Measurements from ENCODE around the gene MIPOL1.

Gene MIPOL1

GRCh38 chr14:37406095-37406494 is 208.4 kb downstream of the MIPOL1 start:
- Histone ChIP-seq H3K36me3 (replicated peaks in 1 of 2; ENCODE audit: control insufficient read depth in 2 of 2, insufficient read depth in 2 of 2, low read length in 2 of 2) (no peaks in the 10 kb centered on the region), H3K9me3 (replicated peaks in 1 of 2; ENCODE audit: control insufficient read depth in 2 of 2, insufficient read depth in 1 of 2, low read depth in 1 of 2, low read length in 2 of 2) (no peaks in the 10 kb centered on the region), H3K18ac (ENCODE audit: low read length) (no peak overlapping the region), H3K27ac (replicated peaks; ENCODE audit: low read length) (no peak overlapping the region), H3K4ac (ENCODE audit: low read length) (no peak overlapping the region), H2AK5ac (ENCODE audit: low read depth, low read length) (no peak overlapping the region), H3K14ac (ENCODE audit: low read length) (no peak overlapping the region), H3K9ac (ENCODE audit: low read depth, low read length, poor library complexity) (no peak overlapping the region), H3K4me3 (ENCODE audit: low read length in 2 of 2) (no peak overlapping the region), H2AFZ (ENCODE audit: low read length) (no peak overlapping the region), H3K79me1 (ENCODE audit: low read depth, low read length) (no peaks in the 10 kb centered on the region), H2BK15ac (ENCODE audit: low read length) (no peak overlapping the region), H3K4me2 (ENCODE audit: insufficient read depth, low read length, poor library complexity, severe bottlenecking) (no peak overlapping the region), H4K91ac (ENCODE audit: low read depth, low read length, poor library complexity) (no peak overlapping the region), H2BK120ac (ENCODE audit: low read depth, low read length) (no peak overlapping the region), H2BK12ac (ENCODE audit: low read length) (no peak overlapping the region), H3K27me3 (ENCODE audit: control insufficient read depth in 3 of 3, insufficient read depth in 3 of 3, low read depth in 1 of 3, low read length in 3 of 3) (no peaks in the 10 kb centered on the region), H3K23ac (ENCODE audit: low read depth, low read length, poor library complexity) (no peak overlapping the region), H4K8ac (ENCODE audit: low read depth, low read length) (no peak overlapping the region), H2BK5ac (ENCODE audit: low read length) (no peak overlapping the region), H3K4me1 (ENCODE audit: control insufficient read depth in 2 of 2, insufficient read depth in 1 of 2, low read depth in 1 of 2, low read length in 2 of 2) (peaks cover 4 to 5% of the 10 kb centered on the region in 2 donors)
- DNase-seq (ENCODE audit: low spot score): no peak
- WGBS, 2 donors (ENCODE audit: extremely low coverage in 2 of 2, insufficient read length in 2 of 2, insufficient replicate concordance in 1 of 2): no CpG with 5 or more reads among the region's 2 CpGs

GRCh38 chr14:37411079-37411735 is 213.5 kb downstream of the MIPOL1 start:
- Histone ChIP-seq H2BK5ac (ENCODE audit: low read length) (no peak overlapping the region), H2BK120ac (ENCODE audit: low read depth, low read length) (no peak overlapping the region)

DNA sequence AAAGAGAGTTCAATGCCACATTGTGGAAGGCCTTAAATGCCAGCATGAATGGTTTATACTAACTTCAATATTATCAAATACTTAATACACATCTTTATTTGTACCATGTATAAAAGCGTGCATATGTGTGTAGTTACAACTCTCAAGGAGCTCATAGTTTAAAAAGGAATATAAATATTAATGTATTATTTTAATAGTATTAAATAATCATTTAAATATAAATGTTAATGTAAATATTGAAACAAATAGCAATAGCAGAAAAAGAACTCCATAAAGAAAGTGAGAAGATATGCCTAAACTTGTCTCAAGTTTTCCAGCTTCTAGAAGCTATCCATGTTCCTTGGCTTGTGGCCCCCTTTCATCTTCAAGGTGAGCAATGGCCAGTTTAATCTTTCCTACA is 215.3 kb downstream of the MIPOL1 start:
- Histone ChIP-seq H3K79me1 (ENCODE audit: low read depth, low read length) (no peaks in the 10 kb centered on the region), H2AFZ (ENCODE audit: low read length) (no peak overlapping the region), H3K27me3 (ENCODE audit: control insufficient read depth in 3 of 3, insufficient read depth in 3 of 3, low read depth in 1 of 3, low read length in 3 of 3) (no peaks in the 10 kb centered on the region), H3K14ac (ENCODE audit: low read length) (no peak overlapping the region), H4K8ac (ENCODE audit: low read depth, low read length) (no peak overlapping the region), H3K18ac (ENCODE audit: low read length) (no peak overlapping the region), H3K4me3 (ENCODE audit: low read length in 2 of 2) (no peak overlapping the region), H2AK5ac (ENCODE audit: low read depth, low read length) (no peak overlapping the region), H2BK120ac (ENCODE audit: low read depth, low read length) (no peak overlapping the region), H4K91ac (ENCODE audit: low read depth, low read length, poor library complexity) (no peak overlapping the region), H3K36me3 (replicated peaks in 1 of 2; ENCODE audit: control insufficient read depth in 2 of 2, insufficient read depth in 2 of 2, low read length in 2 of 2) (no peaks in the 10 kb centered on the region), H2BK12ac (ENCODE audit: low read length) (no peak overlapping the region), H3K27ac (replicated peaks; ENCODE audit: low read length) (no peak overlapping the region), H3K4me2 (ENCODE audit: insufficient read depth, low read length, poor library complexity, severe bottlenecking) (no peak overlapping the region), H3K23ac (ENCODE audit: low read depth, low read length, poor library complexity) (no peak overlapping the region), H3K4me1 (ENCODE audit: control insufficient read depth in 2 of 2, insufficient read depth in 1 of 2, low read depth in 1 of 2, low read length in 2 of 2) (no peaks in the 10 kb centered on the region), H3K9ac (ENCODE audit: low read depth, low read length, poor library complexity) (no peak overlapping the region), H3K4ac (ENCODE audit: low read length) (no peak overlapping the region), H2BK15ac (ENCODE audit: low read length) (no peak overlapping the region), H2BK5ac (ENCODE audit: low read length) (no peak overlapping the region), H3K9me3 (replicated peaks in 1 of 2; ENCODE audit: control insufficient read depth in 2 of 2, insufficient read depth in 1 of 2, low read depth in 1 of 2, low read length in 2 of 2) (no peaks in the 10 kb centered on the region)
- WGBS, 2 donors (ENCODE audit: extremely low coverage in 2 of 2, insufficient read length in 2 of 2, insufficient replicate concordance in 1 of 2): no CpG with 5 or more reads among the region's 1 CpG
- no peak for DNase-seq (ENCODE audit: low spot score)

More at GRCh38 chr14:37411079-37411735, 213.5 kb downstream of the MIPOL1 start:
- Histone ChIP-seq H4K8ac (ENCODE audit: low read depth, low read length) (no peak overlapping the region), H3K9ac (ENCODE audit: low read depth, low read length, poor library complexity) (no peak overlapping the region), H3K4me3 (ENCODE audit: low read length in 2 of 2) (no peak overlapping the region), H3K27ac (replicated peaks; ENCODE audit: low read length) (no peak overlapping the region), H3K4me1 (ENCODE audit: control insufficient read depth in 2 of 2, insufficient read depth in 1 of 2, low read depth in 1 of 2, low read length in 2 of 2) (no peaks in the 10 kb centered on the region), H3K79me1 (ENCODE audit: low read depth, low read length) (no peaks in the 10 kb centered on the region), H2BK12ac (ENCODE audit: low read length) (no peak overlapping the region), H3K9me3 (replicated peaks in 1 of 2; ENCODE audit: control insufficient read depth in 2 of 2, insufficient read depth in 1 of 2, low read depth in 1 of 2, low read length in 2 of 2) (no peaks in the 10 kb centered on the region), H2BK15ac (ENCODE audit: low read length) (no peak overlapping the region), H3K14ac (ENCODE audit: low read length) (no peak overlapping the region), H3K23ac (ENCODE audit: low read depth, low read length, poor library complexity) (no peak overlapping the region), H3K27me3 (ENCODE audit: control insufficient read depth in 3 of 3, insufficient read depth in 3 of 3, low read depth in 1 of 3, low read length in 3 of 3) (no peaks in the 10 kb centered on the region), H2AFZ (ENCODE audit: low read length) (no peak overlapping the region), H3K4me2 (ENCODE audit: insufficient read depth, low read length, poor library complexity, severe bottlenecking) (no peak overlapping the region), H3K36me3 (replicated peaks in 1 of 2; ENCODE audit: control insufficient read depth in 2 of 2, insufficient read depth in 2 of 2, low read length in 2 of 2) (no peaks in the 10 kb centered on the region), H4K91ac (ENCODE audit: low read depth, low read length, poor library complexity) (no peak overlapping the region), H3K4ac (ENCODE audit: low read length) (no peak overlapping the region), H2AK5ac (ENCODE audit: low read depth, low read length) (no peak overlapping the region), H3K18ac (ENCODE audit: low read length) (no peak overlapping the region)
- WGBS, 2 donors (ENCODE audit: extremely low coverage in 2 of 2, insufficient read length in 2 of 2, insufficient replicate concordance in 1 of 2): no CpG with 5 or more reads among the region's 3 CpGs
- DNase-seq (ENCODE audit: low spot score): no peak

DNA sequence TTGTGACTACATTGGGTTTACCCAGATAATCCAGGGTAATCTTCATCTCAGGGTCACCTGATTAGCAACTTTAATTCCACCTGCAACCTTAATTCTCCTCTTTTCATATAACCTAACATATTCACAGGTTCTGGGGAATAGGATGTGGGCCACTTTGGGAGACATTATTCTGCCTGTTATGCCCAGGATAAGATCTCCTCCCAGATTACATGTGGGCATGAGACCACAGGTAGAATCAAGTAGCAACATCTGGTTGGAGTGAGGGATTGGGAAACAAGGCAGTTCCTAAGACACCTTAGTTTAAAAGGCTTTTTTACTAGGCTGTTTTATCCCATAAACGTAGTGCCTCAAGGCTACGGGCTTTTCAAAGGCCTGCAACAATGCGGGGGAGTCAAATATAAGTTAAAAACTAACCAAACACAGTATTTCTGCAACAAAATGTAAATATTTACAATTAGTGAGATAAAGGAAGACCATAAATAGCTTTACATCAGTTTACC is 215.8 kb downstream of the MIPOL1 start:
- H2AFZ ChIP-seq (ENCODE audit: low read length): no peak overlapping the region
- no peak overlapping the region for H2BK5ac ChIP-seq (ENCODE audit: low read length)
- no peak overlapping the region for H3K4me3 ChIP-seq (ENCODE audit: low read length in 2 of 2)
- WGBS, 2 donors (ENCODE audit: extremely low coverage in 2 of 2, insufficient read length in 2 of 2, insufficient replicate concordance in 1 of 2): no CpG with 5 or more reads among the region's 3 CpGs
- no peak overlapping the region for H3K27ac ChIP-seq (replicated peaks; ENCODE audit: low read length)
- H3K36me3 ChIP-seq (replicated peaks in 1 of 2; ENCODE audit: control insufficient read depth in 2 of 2, insufficient read depth in 2 of 2, low read length in 2 of 2): no peaks in the 10 kb centered on the region
- no peak overlapping the region for H3K23ac ChIP-seq (ENCODE audit: low read depth, low read length, poor library complexity)
- no peak overlapping the region for H2BK12ac ChIP-seq (ENCODE audit: low read length)
- H2BK120ac ChIP-seq (ENCODE audit: low read depth, low read length): no peak overlapping the region
- no peak overlapping the region for H4K8ac ChIP-seq (ENCODE audit: low read depth, low read length)
- H3K4me2 ChIP-seq (ENCODE audit: insufficient read depth, low read length, poor library complexity, severe bottlenecking): no peak overlapping the region
- H3K27me3 ChIP-seq (ENCODE audit: control insufficient read depth in 3 of 3, insufficient read depth in 3 of 3, low read depth in 1 of 3, low read length in 3 of 3): no peaks in the 10 kb centered on the region
- H3K9me3 ChIP-seq (replicated peaks in 1 of 2; ENCODE audit: control insufficient read depth in 2 of 2, insufficient read depth in 1 of 2, low read depth in 1 of 2, low read length in 2 of 2): no peaks in the 10 kb centered on the region
- DNase-seq (ENCODE audit: low spot score): no peak
- H2BK15ac ChIP-seq (ENCODE audit: low read length): no peak overlapping the region
- no peak overlapping the region for H2AK5ac ChIP-seq (ENCODE audit: low read depth, low read length)
- no peak overlapping the region for H4K91ac ChIP-seq (ENCODE audit: low read depth, low read length, poor library complexity)
- no peak overlapping the region for H3K14ac ChIP-seq (ENCODE audit: low read length)
- H3K18ac ChIP-seq (ENCODE audit: low read length): no peak overlapping the region
- H3K4me1 ChIP-seq (ENCODE audit: control insufficient read depth in 2 of 2, insufficient read depth in 1 of 2, low read depth in 1 of 2, low read length in 2 of 2): no peaks in the 10 kb centered on the region
- no peaks in the 10 kb centered on the region for H3K79me1 ChIP-seq (ENCODE audit: low read depth, low read length)
- peak overlapping the region; percentile 21 for H3K9ac ChIP-seq (ENCODE audit: low read depth, low read length, poor library complexity)
- no peak overlapping the region for H3K4ac ChIP-seq (ENCODE audit: low read length)
